Coronary artery (tissue), 2 donors: ENCODE measurements around the gene RBAK.
"Not testable (repeated sequence)": the region's sequence is repeated elsewhere in the genome, so short reads cannot be mapped to it uniquely, and the experiment has no call there.

Experiments
- DNase-seq: peaks from one replicate; pipeline ENCODE4 v3.0.0-alpha.2; 2017; ENCODE audit warnings: low spot score
- H3K27ac ChIP-seq, 2 donors: fragments of 200-600 bp; sonication (generic); one replicate each; pipeline ENCODE4 v1.5.1; 2016 to 2019
- H3K4me3 ChIP-seq: fragments of 200-600 bp; sonication (generic); 2 replicates; pipeline ENCODE4 v1.5.1; 2016; ENCODE audit warnings: mild to moderate bottlenecking, moderate library complexity
- TF ChIP-seq, protein P1 (sequence below): fragments of 200-600 bp; sonication (generic); IDR thresholded peaks from one replicate; pipeline ENCODE4 v1.5.1; 2019; ENCODE audit warnings: antibody characterized with exemption

Gene RBAK

DNA sequence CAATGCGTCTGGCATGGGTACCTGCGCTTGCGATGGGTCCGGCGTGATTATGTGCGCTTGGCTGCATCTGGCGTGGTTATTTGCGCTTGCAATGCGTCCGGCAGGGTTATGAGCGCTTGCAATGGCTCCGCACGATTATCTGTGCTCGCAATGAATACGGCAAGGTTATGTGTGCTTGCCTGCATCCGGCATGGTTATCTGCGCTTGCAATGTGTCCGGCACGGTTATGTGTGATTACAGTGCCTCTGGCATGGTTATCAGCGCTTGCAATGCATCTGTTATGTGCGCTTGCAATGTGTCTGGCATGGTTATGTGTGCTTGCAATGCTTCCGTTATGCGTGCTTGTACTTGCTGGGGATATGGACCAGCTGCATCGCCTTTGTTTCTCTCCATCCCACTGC, 37.7 kb downstream of the RBAK start:
- TF ChIP-seq, protein P1, sequence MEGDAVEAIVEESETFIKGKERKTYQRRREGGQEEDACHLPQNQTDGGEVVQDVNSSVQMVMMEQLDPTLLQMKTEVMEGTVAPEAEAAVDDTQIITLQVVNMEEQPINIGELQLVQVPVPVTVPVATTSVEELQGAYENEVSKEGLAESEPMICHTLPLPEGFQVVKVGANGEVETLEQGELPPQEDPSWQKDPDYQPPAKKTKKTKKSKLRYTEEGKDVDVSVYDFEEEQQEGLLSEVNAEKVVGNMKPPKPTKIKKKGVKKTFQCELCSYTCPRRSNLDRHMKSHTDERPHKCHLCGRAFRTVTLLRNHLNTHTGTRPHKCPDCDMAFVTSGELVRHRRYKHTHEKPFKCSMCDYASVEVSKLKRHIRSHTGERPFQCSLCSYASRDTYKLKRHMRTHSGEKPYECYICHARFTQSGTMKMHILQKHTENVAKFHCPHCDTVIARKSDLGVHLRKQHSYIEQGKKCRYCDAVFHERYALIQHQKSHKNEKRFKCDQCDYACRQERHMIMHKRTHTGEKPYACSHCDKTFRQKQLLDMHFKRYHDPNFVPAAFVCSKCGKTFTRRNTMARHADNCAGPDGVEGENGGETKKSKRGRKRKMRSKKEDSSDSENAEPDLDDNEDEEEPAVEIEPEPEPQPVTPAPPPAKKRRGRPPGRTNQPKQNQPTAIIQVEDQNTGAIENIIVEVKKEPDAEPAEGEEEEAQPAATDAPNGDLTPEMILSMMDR = no peak
- Histone ChIP-seq H3K4me3 (no peak overlapping the region), H3K27ac (no peak overlapping the region)
- no peak for DNase-seq

DNA sequence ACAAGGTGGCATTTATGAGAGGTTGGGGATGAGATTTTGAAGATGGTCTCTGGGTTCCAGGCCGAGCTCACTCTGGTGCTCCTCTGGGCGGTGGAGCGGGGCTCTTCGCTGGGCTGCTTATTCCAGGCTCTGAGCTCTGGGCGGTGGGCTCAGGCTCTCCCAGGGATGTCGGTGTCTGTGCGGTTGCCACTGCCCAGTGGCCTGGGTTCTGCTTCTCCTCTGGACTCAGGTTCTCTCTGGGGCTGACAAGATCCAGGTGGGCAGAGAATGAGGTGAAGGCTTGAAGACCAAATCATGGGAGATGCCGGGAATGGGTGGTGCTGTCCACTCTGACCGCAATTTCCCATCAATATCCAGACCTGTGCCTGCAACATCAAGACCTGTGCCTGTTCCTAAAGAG, 40.6 kb downstream of the RBAK start:
- no peak overlapping the region for H3K27ac ChIP-seq
- TF ChIP-seq, protein P1 = no peak
- no peak for DNase-seq
- no peak overlapping the region for H3K4me3 ChIP-seq

DNA sequence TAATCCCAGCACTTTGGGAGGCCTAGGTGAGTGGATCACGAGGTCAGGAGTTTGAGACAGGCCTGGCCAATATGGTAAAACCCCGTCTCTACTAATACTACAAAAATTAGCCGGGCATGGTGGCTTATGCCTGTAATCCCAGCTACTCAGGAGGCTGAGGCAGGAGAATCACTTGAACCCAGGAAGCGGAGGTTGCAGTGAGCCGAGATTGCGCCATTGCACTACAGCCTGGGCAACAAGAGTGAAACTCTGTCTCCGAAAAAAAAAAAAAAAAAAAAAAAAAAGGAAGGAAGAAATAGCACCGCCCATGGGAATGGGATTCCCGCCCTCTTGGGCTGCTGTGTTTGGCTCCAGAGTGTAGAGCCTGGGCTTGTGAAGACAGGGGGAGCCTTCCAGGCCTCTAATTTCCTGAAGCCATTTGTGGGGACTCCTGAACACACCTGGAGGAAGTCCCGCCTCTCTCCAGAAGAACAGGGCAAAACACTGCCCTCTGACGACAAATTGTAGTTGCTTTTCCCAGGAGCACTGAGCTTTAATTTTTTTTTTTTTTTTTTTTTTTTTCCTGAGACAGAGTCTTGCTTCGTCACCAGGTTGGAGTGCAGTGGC, 42.7 kb downstream of the RBAK start:
- not testable (repeated sequence) for H3K4me3 ChIP-seq, DNase-seq, H3K27ac ChIP-seq

DNA sequence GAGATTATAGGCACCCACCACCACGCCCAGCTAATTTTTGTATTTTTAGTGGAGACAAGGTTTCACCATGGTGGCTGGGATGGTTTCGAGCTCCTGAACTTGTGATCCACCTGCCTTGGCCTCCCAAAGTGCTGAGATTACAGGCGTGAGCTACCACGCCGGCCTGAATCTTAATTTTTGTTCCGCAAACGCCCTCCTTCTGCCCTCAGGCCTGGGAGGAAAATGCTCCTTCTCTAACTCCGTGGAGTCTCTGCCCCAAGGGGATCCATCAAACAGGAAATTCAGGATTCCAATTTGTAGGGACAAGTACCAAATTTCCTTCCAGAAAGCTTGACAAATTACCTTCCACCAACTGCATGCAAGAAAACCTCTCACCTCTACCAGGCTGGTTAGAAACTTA, 43.2 kb downstream of the RBAK start:
- no peak for DNase-seq
- no peak overlapping the region for H3K27ac ChIP-seq

GRCh38 chr7:5093948-5094347, 48.3 kb downstream of the RBAK start:
- no peak overlapping the region for H3K4me3 ChIP-seq
- DNase-seq = no peak
- no peak overlapping the region for H3K27ac ChIP-seq
- TF ChIP-seq, protein P1 = no peak

More for the DNA sequence above, 43.2 kb downstream of the RBAK start:
- TF ChIP-seq, protein P1 = no peak
- H3K4me3 ChIP-seq = no peak overlapping the region

GRCh38 chr7:5094641-5095040, 49.0 kb downstream of the RBAK start:
- Histone ChIP-seq H3K4me3 (no peak overlapping the region), H3K27ac (no peak overlapping the region)
- TF ChIP-seq, protein P1 = no peak
- no peak for DNase-seq

- TF ChIP-seq, protein P1 = no peak
Measured at GRCh38 chr7:5116359-5116758, 70.7 kb downstream of the RBAK start.

More at GRCh38 chr7:5116359-5116758, 70.7 kb downstream of the RBAK start:
- Histone ChIP-seq H3K27ac (no peak overlapping the region), H3K4me3 (no peak overlapping the region)
- DNase-seq = no peak
